Activated CD4-positive, alpha-beta T cell treated with anti-CD3 and anti-CD28 coated beads, Interleukin-2, amount 50 U/mL, for 1 hour (primary cell): Measurements from ENCODE around the gene CEP135.
A peak's percentile ranks its signal among the peaks of the same experiment; 100 is the strongest.
"Not testable (repeated sequence)": the region's sequence is repeated elsewhere in the genome, so short reads cannot be mapped to it uniquely, and the experiment has no call there.

ENCODE experiments used
- DNase-seq: peaks from one replicate; pipeline ENCODE4 v3.0.0-alpha.2; 2020

CEP135 gene

GRCh38 chr4:55948726-55949481, at the start of gene CEP135:
TSS of gene CEP135 (plus strand) at chr4:55948945. CDS start at chr4:55952131, 3,186 bp downstream.
- DNase-seq, result peak; percentile 90

- no peak for DNase-seq
Measured at GRCh38 chr4:55902677-55903076, 46.1 kb upstream of the CEP135 start.

- DNase-seq, result no peak
Measured at GRCh38 chr4:55903577-55903976, 45.2 kb upstream of the CEP135 start.

- DNase-seq, result no peak
Measured at GRCh38 chr4:55904576-55904975, 44.2 kb upstream of the CEP135 start.

- no peak for DNase-seq
Measured at GRCh38 chr4:55906323-55906722, 42.4 kb upstream of the CEP135 start.

GRCh38 chr4:55906989-55907388, 41.8 kb upstream of the CEP135 start:
- DNase-seq, result no peak

- DNase-seq, result no peak
Measured at GRCh38 chr4:55907469-55907868, 41.3 kb upstream of the CEP135 start.

- no peak for DNase-seq
Measured at GRCh38 chr4:55910140-55910539, 38.6 kb upstream of the CEP135 start.

- no peak for DNase-seq
Measured at GRCh38 chr4:55912249-55912648, 36.5 kb upstream of the CEP135 start.

- DNase-seq, result no peak
Measured at GRCh38 chr4:55920571-55920970, 28.2 kb upstream of the CEP135 start.

GRCh38 chr4:55921093-55921492, 27.7 kb upstream of the CEP135 start:
- no peak for DNase-seq

- no peak for DNase-seq
Measured at GRCh38 chr4:55925241-55925640, 23.5 kb upstream of the CEP135 start.

GRCh38 chr4:55926610-55927009, 22.1 kb upstream of the CEP135 start:
- DNase-seq, result no peak

- no peak for DNase-seq
Measured at GRCh38 chr4:55927803-55928437, 20.8 kb upstream of the CEP135 start.

- no peak for DNase-seq
Measured at GRCh38 chr4:55928846-55929245, 19.9 kb upstream of the CEP135 start.

GRCh38 chr4:55931043-55931442, 17.7 kb upstream of the CEP135 start:
- no peak for DNase-seq

- no peak for DNase-seq
Measured at GRCh38 chr4:55931833-55932232, 16.9 kb upstream of the CEP135 start.

- DNase-seq, result no peak
Measured at GRCh38 chr4:55932511-55932910, 16.2 kb upstream of the CEP135 start.

GRCh38 chr4:55933611-55934010, 15.1 kb upstream of the CEP135 start:
- DNase-seq, result no peak

- not testable (repeated sequence) for DNase-seq
Measured at GRCh38 chr4:55935907-55936306, 12.8 kb upstream of the CEP135 start.

GRCh38 chr4:55938481-55938880, 10.3 kb upstream of the CEP135 start:
- no peak for DNase-seq

GRCh38 chr4:55939421-55939820, 9.3 kb upstream of the CEP135 start:
- no peak for DNase-seq

- DNase-seq, result no peak
Measured at GRCh38 chr4:55941881-55942396, 6.8 kb upstream of the CEP135 start.

- no peak for DNase-seq
Measured at GRCh38 chr4:55947254-55947882, 1.4 kb upstream of the CEP135 start.
